Activated naive CD4-positive, alpha-beta T cell treated with anti-CD3 and anti-CD28 coated beads, Interleukin-2, amount 50 U/mL, for 24 hours (primary cell): ENCODE measurements around the gene INSYN2B.

Experiments used
- H3K27ac Mint-ChIP-seq: one replicate; pipeline ENCODE4 v1.8.0; 2021; ENCODE audit warnings: mild to moderate bottlenecking, mixed read lengths
- H3K27me3 Mint-ChIP-seq: one replicate; pipeline ENCODE4 v1.8.0; 2021; ENCODE audit warnings: mixed read lengths
- H3K36me3 Mint-ChIP-seq: one replicate; pipeline ENCODE4 v1.8.0; 2021; ENCODE audit warnings: mixed read lengths
- H3K4me1 Mint-ChIP-seq: one replicate; pipeline ENCODE4 v1.8.0; 2021; ENCODE audit warnings: mixed read lengths
- H3K4me3 Mint-ChIP-seq: one replicate; pipeline ENCODE4 v1.8.0; 2021; ENCODE audit warnings: mild to moderate bottlenecking, mixed read lengths
- H3K9me3 Mint-ChIP-seq: one replicate; pipeline ENCODE4 v1.8.0; 2021; ENCODE audit warnings: mixed read lengths

Gene INSYN2B

GRCh38 chr5:169901896-169902295 is 78.4 kb downstream of the INSYN2B start:
- H3K27ac Mint-ChIP-seq, result no peak overlapping the region
- H3K4me3 Mint-ChIP-seq, result no peak overlapping the region
- H3K27me3 Mint-ChIP-seq, result no peaks in the 10 kb centered on the region
- H3K9me3 Mint-ChIP-seq, result no peaks in the 10 kb centered on the region
- H3K36me3 Mint-ChIP-seq, result peaks cover 18% of the 10 kb centered on the region
- peaks cover 17% of the 10 kb centered on the region for H3K4me1 Mint-ChIP-seq

DNA sequence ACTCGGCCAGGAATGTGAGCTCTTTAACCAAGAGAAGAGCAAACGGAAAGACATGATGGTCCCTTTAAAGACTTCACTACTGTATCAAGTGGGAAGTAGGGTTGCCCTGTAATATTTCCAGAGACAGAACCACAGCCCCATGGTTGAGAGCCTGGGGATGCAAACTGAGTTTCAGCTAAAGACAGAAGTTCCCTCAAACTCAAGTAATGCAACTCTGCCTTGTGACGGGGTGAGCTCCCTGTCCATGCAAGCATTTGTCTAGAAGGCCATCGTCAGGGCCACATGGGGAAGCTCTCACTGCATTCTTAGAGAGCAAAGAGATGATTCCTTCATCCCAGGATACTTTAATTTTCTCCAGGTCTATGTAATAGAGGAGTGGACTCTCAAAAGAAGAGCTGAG is 82.8 kb downstream of the INSYN2B start:
- H3K36me3 Mint-ChIP-seq, result peaks cover 21% of the 10 kb centered on the region
- H3K4me3 Mint-ChIP-seq, result no peak overlapping the region
- no peak overlapping the region for H3K27ac Mint-ChIP-seq
- no peaks in the 10 kb centered on the region for H3K27me3 Mint-ChIP-seq
- no peaks in the 10 kb centered on the region for H3K9me3 Mint-ChIP-seq
- H3K4me1 Mint-ChIP-seq, result peaks cover 17% of the 10 kb centered on the region

GRCh38 chr5:169895926-169896325 is 84.4 kb downstream of the INSYN2B start:
- no peaks in the 10 kb centered on the region for H3K27me3 Mint-ChIP-seq
- H3K9me3 Mint-ChIP-seq, result no peaks in the 10 kb centered on the region
- no peak overlapping the region for H3K4me3 Mint-ChIP-seq
- peaks cover 11% of the 10 kb centered on the region for H3K4me1 Mint-ChIP-seq
- H3K36me3 Mint-ChIP-seq, result peaks cover 18% of the 10 kb centered on the region
- H3K27ac Mint-ChIP-seq, result no peak overlapping the region

DNA sequence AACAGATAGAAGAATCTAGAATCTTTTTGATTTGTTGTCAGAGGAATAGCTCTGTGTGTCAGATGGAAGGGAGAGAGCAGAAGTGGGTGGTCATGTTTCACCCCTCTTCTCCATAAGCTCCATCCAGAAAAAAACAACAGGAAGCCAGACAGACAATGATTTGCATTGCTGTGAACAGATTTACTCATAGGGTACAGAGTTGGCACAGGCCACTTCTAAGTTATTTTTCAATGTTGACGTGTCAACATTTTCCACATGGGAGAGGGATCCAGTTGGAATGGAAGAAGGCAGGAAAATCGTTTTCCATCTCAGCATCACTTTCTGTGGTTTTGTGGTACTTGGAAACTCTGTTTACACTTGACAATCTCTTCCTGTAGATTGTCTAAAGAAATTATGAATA is 86.7 kb downstream of the INSYN2B start:
- H3K27ac Mint-ChIP-seq, result no peak overlapping the region
- no peaks in the 10 kb centered on the region for H3K9me3 Mint-ChIP-seq
- H3K36me3 Mint-ChIP-seq, result peaks cover 9% of the 10 kb centered on the region
- H3K4me1 Mint-ChIP-seq, result peaks cover 2% of the 10 kb centered on the region
- H3K4me3 Mint-ChIP-seq, result no peak overlapping the region
- no peaks in the 10 kb centered on the region for H3K27me3 Mint-ChIP-seq

GRCh38 chr5:169893010-169893409 is 87.3 kb downstream of the INSYN2B start:
- Mint-ChIP-seq H3K9me3 (no peaks in the 10 kb centered on the region), H3K27me3 (no peaks in the 10 kb centered on the region), H3K4me3 (no peak overlapping the region), H3K4me1 (no peaks in the 10 kb centered on the region), H3K36me3 (peaks cover 6% of the 10 kb centered on the region), H3K27ac (no peak overlapping the region)

DNA sequence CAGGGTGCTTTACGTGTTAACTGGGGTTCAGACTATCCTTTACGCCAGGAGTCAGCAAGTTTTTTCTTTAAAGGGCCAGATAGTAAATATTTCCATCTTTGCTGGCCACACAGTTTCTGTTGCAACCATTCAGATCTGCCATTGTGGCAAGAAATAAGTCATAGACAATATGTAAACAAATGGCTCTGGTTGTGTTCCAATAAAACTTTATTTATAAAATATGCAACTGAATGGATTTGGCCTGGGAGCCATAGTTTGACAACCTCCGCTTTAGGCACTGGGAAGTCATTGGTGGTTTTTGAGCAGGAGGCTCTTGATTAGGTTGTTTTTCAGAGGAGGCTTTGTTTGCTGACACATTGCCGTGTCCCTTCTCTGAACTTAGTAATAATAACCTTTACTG is 90.7 kb downstream of the INSYN2B start:
- H3K9me3 Mint-ChIP-seq, result no peaks in the 10 kb centered on the region
- no peak overlapping the region for H3K4me3 Mint-ChIP-seq
- no peaks in the 10 kb centered on the region for H3K27me3 Mint-ChIP-seq
- peaks cover 3% of the 10 kb centered on the region for H3K36me3 Mint-ChIP-seq
- no peak overlapping the region for H3K27ac Mint-ChIP-seq
- peaks cover 9% of the 10 kb centered on the region for H3K4me1 Mint-ChIP-seq

DNA sequence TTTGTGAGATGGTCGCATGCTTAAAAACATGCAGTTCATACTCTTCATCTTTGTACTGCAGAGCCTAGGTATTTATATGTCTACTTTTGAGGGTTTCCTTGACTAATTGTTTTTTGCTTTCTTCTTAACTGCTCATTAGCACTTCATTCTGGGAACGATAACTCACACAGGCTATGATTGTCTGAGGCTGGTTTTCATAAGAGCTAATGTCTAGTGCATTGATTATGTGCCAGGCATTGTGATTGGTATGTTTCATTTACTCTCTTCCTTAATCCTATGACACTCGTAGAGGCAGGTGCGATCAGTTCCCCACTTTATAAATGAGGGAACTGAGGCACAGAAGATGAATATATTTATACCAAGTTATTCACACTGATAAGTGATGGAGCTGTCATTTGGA is 93.6 kb downstream of the INSYN2B start:
- Mint-ChIP-seq H3K4me3 (no peak overlapping the region), H3K36me3 (peaks cover 6% of the 10 kb centered on the region), H3K27me3 (no peaks in the 10 kb centered on the region), H3K9me3 (no peaks in the 10 kb centered on the region), H3K4me1 (peaks cover 9% of the 10 kb centered on the region), H3K27ac (no peak overlapping the region)

DNA sequence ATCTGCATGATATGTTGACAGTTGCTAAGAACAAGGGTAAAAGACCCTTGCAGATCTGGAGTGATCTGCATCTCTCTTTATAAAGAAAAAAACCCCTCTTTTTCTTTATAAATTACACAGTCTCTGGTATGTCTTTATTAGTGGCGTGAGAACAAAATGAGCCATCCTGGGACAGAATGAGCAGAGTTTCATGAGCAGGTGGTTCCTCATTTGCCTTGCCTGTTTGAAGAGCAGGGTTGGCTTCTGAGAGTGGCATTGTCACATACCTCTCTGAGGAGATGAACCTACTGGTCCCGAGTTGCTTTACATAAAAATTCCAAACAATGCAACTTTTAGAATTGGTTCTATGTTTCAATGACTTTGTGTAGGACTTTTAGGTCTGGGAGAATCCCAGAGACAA is 94.3 kb downstream of the INSYN2B start:
- Mint-ChIP-seq H3K4me1 (peaks cover 9% of the 10 kb centered on the region), H3K27ac (no peak overlapping the region), H3K9me3 (no peaks in the 10 kb centered on the region), H3K27me3 (no peaks in the 10 kb centered on the region), H3K4me3 (no peak overlapping the region), H3K36me3 (peaks cover 5% of the 10 kb centered on the region)

- Mint-ChIP-seq H3K4me3 (no peak overlapping the region), H3K27ac (no peak overlapping the region), H3K36me3 (peaks cover 15% of the 10 kb centered on the region), H3K9me3 (no peaks in the 10 kb centered on the region), H3K4me1 (peaks cover 15% of the 10 kb centered on the region), H3K27me3 (no peaks in the 10 kb centered on the region)
These were observed 98.5 kb downstream of the INSYN2B start for GRCh38 chr5:169881702-169882303.

GRCh38 chr5:169880785-169881184 is 99.5 kb downstream of the INSYN2B start:
- peaks cover 18% of the 10 kb centered on the region for H3K36me3 Mint-ChIP-seq
- H3K9me3 Mint-ChIP-seq, result no peaks in the 10 kb centered on the region
- no peak overlapping the region for H3K27ac Mint-ChIP-seq
- no peak overlapping the region for H3K4me3 Mint-ChIP-seq
- H3K27me3 Mint-ChIP-seq, result no peaks in the 10 kb centered on the region
- peaks cover 25% of the 10 kb centered on the region for H3K4me1 Mint-ChIP-seq

DNA sequence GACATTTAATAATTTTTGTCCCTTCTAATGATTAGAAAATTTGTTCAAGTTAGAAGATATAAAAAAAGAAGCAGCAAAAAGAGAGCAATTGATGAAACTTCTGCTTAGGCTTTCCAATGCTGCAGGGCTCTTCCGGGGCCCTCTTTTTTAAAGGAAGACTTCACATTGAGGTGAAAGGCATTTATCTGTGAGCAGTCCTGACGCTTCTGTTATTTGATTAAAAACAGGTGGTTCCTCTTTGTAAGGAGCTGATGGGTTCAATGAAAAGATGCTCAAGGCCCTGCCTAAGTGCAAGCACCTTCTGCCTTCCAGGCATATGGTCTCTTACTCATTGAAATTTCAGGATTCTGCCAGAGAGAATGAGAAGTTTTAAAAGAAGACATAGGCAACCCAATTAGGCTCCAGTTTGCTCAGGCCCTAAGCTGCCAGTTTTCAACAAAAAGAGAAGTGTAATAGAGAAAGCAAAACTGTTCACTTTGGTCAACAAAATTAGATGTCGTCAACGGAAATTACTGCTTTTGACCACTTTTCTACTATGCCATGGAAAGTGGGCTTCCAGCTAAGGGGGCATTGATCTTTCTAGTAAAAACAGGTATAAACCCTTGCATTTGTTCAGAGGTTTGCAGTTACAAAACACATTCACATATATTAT is 100.2 kb downstream of the INSYN2B start:
- no peak overlapping the region for H3K4me3 Mint-ChIP-seq
- H3K27ac Mint-ChIP-seq, result no peak overlapping the region
- H3K4me1 Mint-ChIP-seq, result peaks cover 21% of the 10 kb centered on the region
- no peaks in the 10 kb centered on the region for H3K27me3 Mint-ChIP-seq
- peaks cover 21% of the 10 kb centered on the region for H3K36me3 Mint-ChIP-seq
- H3K9me3 Mint-ChIP-seq, result no peaks in the 10 kb centered on the region

- Mint-ChIP-seq H3K27ac (no peak overlapping the region), H3K36me3 (peaks cover 23% of the 10 kb centered on the region), H3K4me3 (no peak overlapping the region), H3K9me3 (no peaks in the 10 kb centered on the region), H3K27me3 (no peaks in the 10 kb centered on the region), H3K4me1 (peaks cover 17% of the 10 kb centered on the region)
These were observed 103.9 kb downstream of the INSYN2B start for GRCh38 chr5:169876386-169876785.

GRCh38 chr5:169875731-169876130 is 104.6 kb downstream of the INSYN2B start:
- Mint-ChIP-seq H3K27me3 (no peaks in the 10 kb centered on the region), H3K9me3 (no peaks in the 10 kb centered on the region), H3K36me3 (peaks cover 24% of the 10 kb centered on the region), H3K4me1 (peaks cover 17% of the 10 kb centered on the region), H3K27ac (no peak overlapping the region), H3K4me3 (no peak overlapping the region)

- Mint-ChIP-seq H3K27ac (no peak overlapping the region), H3K9me3 (no peaks in the 10 kb centered on the region), H3K4me3 (no peak overlapping the region), H3K36me3 (peaks cover 24% of the 10 kb centered on the region), H3K4me1 (peaks cover 17% of the 10 kb centered on the region), H3K27me3 (no peaks in the 10 kb centered on the region)
These were observed 105.1 kb downstream of the INSYN2B start for GRCh38 chr5:169875091-169875728.

- H3K27ac Mint-ChIP-seq, result no peak overlapping the region
- H3K4me1 Mint-ChIP-seq, result peaks cover 17% of the 10 kb centered on the region
- peaks cover 24% of the 10 kb centered on the region for H3K36me3 Mint-ChIP-seq
- H3K9me3 Mint-ChIP-seq, result no peaks in the 10 kb centered on the region
- no peaks in the 10 kb centered on the region for H3K27me3 Mint-ChIP-seq
- no peak overlapping the region for H3K4me3 Mint-ChIP-seq
These were observed 105.7 kb downstream of the INSYN2B start for GRCh38 chr5:169874621-169875020.

DNA sequence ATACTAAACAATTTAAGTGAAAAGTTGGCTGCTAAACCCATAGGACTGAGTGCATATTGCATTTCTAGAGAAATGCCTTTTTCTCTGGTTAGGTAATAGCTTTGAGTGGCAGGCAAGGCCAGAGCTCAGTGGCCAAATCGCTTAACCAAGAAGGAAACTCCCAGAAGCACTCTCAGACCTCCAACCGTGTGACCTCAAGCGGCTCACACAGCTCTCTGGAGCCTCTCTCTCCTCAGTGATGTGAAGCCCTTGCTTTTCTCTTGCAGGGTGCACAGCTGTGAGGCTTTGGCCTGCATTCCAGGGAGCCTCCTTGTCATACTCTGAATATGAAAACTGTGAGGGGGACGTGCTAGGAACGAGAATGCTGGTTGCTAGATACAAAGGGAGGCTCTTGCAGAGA is 106.7 kb downstream of the INSYN2B start:
- no peaks in the 10 kb centered on the region for H3K27me3 Mint-ChIP-seq
- H3K4me1 Mint-ChIP-seq, result peaks cover 12% of the 10 kb centered on the region
- peaks cover 23% of the 10 kb centered on the region for H3K36me3 Mint-ChIP-seq
- H3K27ac Mint-ChIP-seq, result no peak overlapping the region
- no peak overlapping the region for H3K4me3 Mint-ChIP-seq
- no peaks in the 10 kb centered on the region for H3K9me3 Mint-ChIP-seq
